HepG2 (cell line): ENCODE data around the gene GSK3B. TPM values are rescaled to one million over a fixed set of nuclear protein-coding genes. Genes with fewer than 3 reads are reported as not detected.

Experiments used
- ATAC-seq: fragments of 200-7000 bp; cut with Tn5 transposase; 3 replicates; pipeline ENCODE4 v1.9.1; 2020; ENCODE audit warnings: mild to moderate bottlenecking, moderate library complexity
- BruUV-seq: library from RNA; stranded (reverse); fragments of 400-500 nt; replicated peaks from 2 replicates; lab custom pipeline; 2021; lab: Mats Ljungman, UMichigan
- CTCF ChIA-PET: fragments of 300-600 bp; formaldehyde crosslinking; extraction: SDS; loops from one replicate; lab custom pipeline; 2021; ENCODE audit warnings: low total read pairs, inconsistent platforms, low intra/inter-chr PET ratio; lab: Yijun Ruan, JAX
- POLR2A ChIA-PET: fragments of 350-600 bp; sonication (Branson Sonifier 250); formaldehyde crosslinking; loops from one replicate; lab custom pipeline; 2020; ENCODE audit warnings: antibody characterized with exemption, inconsistent platforms; lab: Yijun Ruan, JAX
- DNase-seq: peaks from one replicate; pipeline ENCODE4 v3.0.0-alpha.2; 2015; ENCODE audit warnings: low spot score
- FAIRE-seq: peaks from 3 replicates; lab custom pipeline; 2011; peaks lifted over from hg19 to GRCh38; lab: Jason Lieb, UNC
- H2AFZ ChIP-seq: one replicate; pipeline ENCODE4 v1.6.1; 2011; ENCODE audit warnings: low read length, inconsistent platforms
- H3K27ac ChIP-seq: fragments of 300-600 bp; 3 replicates; pipeline ENCODE4 v1.8.0; 2011; ENCODE audit warnings: mixed run types, mild to moderate bottlenecking, mixed read lengths, low read length, inconsistent platforms; ENCODE audit not compliant: insufficient read depth; ENCODE audit errors: extremely low read length
- H3K27me3 ChIP-seq, 2 experiments: fragments of 200-600 bp in 1 of 2; 2 replicates in 1 of 2; 3 replicates in 1 of 2; pipeline versions ENCODE4 v1.6.0 to v1.8.0; 2011; ENCODE audit warnings: low read length in 2 of 2, mild to moderate bottlenecking in 2 of 2, moderate library complexity in 2 of 2, inconsistent platforms in 1 of 2; ENCODE audit not compliant: insufficient read depth in 2 of 2, control insufficient read depth in 1 of 2
- H3K36me3 ChIP-seq, 2 experiments: fragments of 200-600 bp in 1 of 2; replicated peaks in 1 of 2; 2 replicates in 1 of 2; 3 replicates in 1 of 2; pipeline versions ENCODE4 v1.5.1 to v1.8.0; 2011; ENCODE audit warnings: low read length in 2 of 2, inconsistent platforms in 1 of 2; ENCODE audit not compliant: insufficient read depth in 2 of 2, control insufficient read depth in 1 of 2
- H3K4me1 ChIP-seq: 2 replicates; pipeline ENCODE4 v1.5.1; 2012; ENCODE audit warnings: low read length, inconsistent platforms; ENCODE audit not compliant: insufficient read depth
- H3K4me2 ChIP-seq: 2 replicates; pipeline ENCODE4 v1.6.0; 2011; ENCODE audit warnings: low read depth, low read length, inconsistent platforms
- H3K4me3 ChIP-seq, 3 experiments: fragments of 200-600 bp in 1 of 3; sonication (generic), shearing (Covaris generic) in 1 of 3; replicated peaks in 1 of 3; 2 replicates each; pipeline ENCODE4 v1.5.1; 2011 to 2016; ENCODE audit warnings: low read length in 3 of 3, inconsistent platforms in 2 of 3, low read depth in 2 of 3, mild to moderate bottlenecking in 2 of 3, control low read depth in 1 of 3, mixed read lengths in 1 of 3; ENCODE audit not compliant: insufficient read depth in 1 of 3
- H3K79me2 ChIP-seq: one replicate; pipeline ENCODE4 v1.6.1; 2011; ENCODE audit warnings: low read length, inconsistent platforms; ENCODE audit not compliant: insufficient read depth
- H3K9ac ChIP-seq: 2 replicates; pipeline ENCODE4 v1.6.0; 2011; ENCODE audit warnings: mild to moderate bottlenecking, low read depth, low read length, inconsistent platforms; ENCODE audit not compliant: insufficient read depth
- H3K9me3 ChIP-seq: 2 replicates; pipeline ENCODE4 v1.5.1; 2012; ENCODE audit warnings: mild to moderate bottlenecking, low read length
- H4K20me1 ChIP-seq: 2 replicates; pipeline ENCODE4 v1.6.0; 2011; ENCODE audit warnings: inconsistent platforms, mild to moderate bottlenecking, low read length, moderate library complexity; ENCODE audit not compliant: insufficient read depth
- RBM22 ChIP-seq: fragments of 200-400 bp; formaldehyde crosslinking; optimal IDR thresholded peaks from 2 replicates; pipeline ENCODE3; 2017; ENCODE audit warnings: mild to moderate bottlenecking, low read length, moderate library complexity
- SATB2 ChIP-seq: sonication (generic); formaldehyde crosslinking; IDR thresholded peaks from 2 replicates; pipeline ENCODE4 v1.5.0; 2020; ENCODE audit warnings: missing genetic modification reagents
- WGBS: methylation state at CpG from one replicate; pipeline ENCODE4 v1.1.6; 2017; ENCODE audit warnings: low lambda C conversion rate; 5-methylcytosine and 5-hydroxymethylcytosine counted together
- in situ Hi-C: cut with HindIII; loops from 2 replicates; pipeline ENCODE4 v1.10.0; 2017; ENCODE audit warnings: low pct_unique_long_range_greater_than_20kb; ENCODE audit not compliant: extremely low pct_ligation_motif_present
- intact Hi-C: fragments of 100-400 bp; cut with micrococcal nuclease; formaldehyde crosslinking; loops from one replicate; pipeline ENCODE4 v1.10.0; 2022; ENCODE audit not compliant: unreplicated experiment
- polyA plus RNA-seq, 8 experiments: library from polyadenylated mRNA; depleted of rRNA in 3 of 8; stranded (reverse) in 7 of 8; unstranded in 1 of 8; fragments of >200 nt; fragmentation: Illumina TruSeq in 4 of 8; extraction: Trizol in 4 of 8; gene quantifications; 2 replicates each; pipeline versions ENCODE4 v1.2.1 to v1.2.3, GENCODE V29; 2011 to 2016; ENCODE audit warnings: low read depth in 4 of 8, missing spikeins in 1 of 8, mixed read lengths in 1 of 8; ENCODE audit not compliant: insufficient read depth in 1 of 8
- total RNA-seq, 5 experiments: library from RNA; depleted of rRNA; stranded (reverse); fragments of >200 nt; fragmentation: Illumina TruSeq; extraction: Trizol; gene quantifications; 2 replicates each; pipeline ENCODE4 v1.2.3, GENCODE V29; 2016; ENCODE audit warnings: low read depth in 1 of 5
- TF ChIP-seq, protein P1 (sequence below): sonication (generic); formaldehyde crosslinking; IDR thresholded peaks from 2 replicates; pipeline ENCODE4 v1.4.0; 2020; ENCODE audit warnings: missing genetic modification reagents
- TF ChIP-seq, protein P2 (sequence below): IDR thresholded peaks from 2 replicates; pipeline ENCODE4 v1.6.1; 2016; ENCODE audit warnings: low read depth
- TF ChIP-seq, protein P3 (sequence below): sonication (generic); formaldehyde crosslinking; IDR thresholded peaks from 2 replicates; pipeline ENCODE4 v1.4.0; 2020; ENCODE audit warnings: mild to moderate bottlenecking, missing genetic modification reagents
- TF ChIP-seq, protein P4 (sequence below): sonication (generic); formaldehyde crosslinking; IDR thresholded peaks from 2 replicates; pipeline ENCODE4 v1.4.0; 2020; ENCODE audit warnings: low read depth, missing genetic modification reagents

The GSK3B gene
- total and polyA plus RNA-seq, 2 of the 13 experiments (the other 11 are each of a cell fraction or from before 2014, with no cell fraction given): 22.3 to 30.1 TPM

DNA sequence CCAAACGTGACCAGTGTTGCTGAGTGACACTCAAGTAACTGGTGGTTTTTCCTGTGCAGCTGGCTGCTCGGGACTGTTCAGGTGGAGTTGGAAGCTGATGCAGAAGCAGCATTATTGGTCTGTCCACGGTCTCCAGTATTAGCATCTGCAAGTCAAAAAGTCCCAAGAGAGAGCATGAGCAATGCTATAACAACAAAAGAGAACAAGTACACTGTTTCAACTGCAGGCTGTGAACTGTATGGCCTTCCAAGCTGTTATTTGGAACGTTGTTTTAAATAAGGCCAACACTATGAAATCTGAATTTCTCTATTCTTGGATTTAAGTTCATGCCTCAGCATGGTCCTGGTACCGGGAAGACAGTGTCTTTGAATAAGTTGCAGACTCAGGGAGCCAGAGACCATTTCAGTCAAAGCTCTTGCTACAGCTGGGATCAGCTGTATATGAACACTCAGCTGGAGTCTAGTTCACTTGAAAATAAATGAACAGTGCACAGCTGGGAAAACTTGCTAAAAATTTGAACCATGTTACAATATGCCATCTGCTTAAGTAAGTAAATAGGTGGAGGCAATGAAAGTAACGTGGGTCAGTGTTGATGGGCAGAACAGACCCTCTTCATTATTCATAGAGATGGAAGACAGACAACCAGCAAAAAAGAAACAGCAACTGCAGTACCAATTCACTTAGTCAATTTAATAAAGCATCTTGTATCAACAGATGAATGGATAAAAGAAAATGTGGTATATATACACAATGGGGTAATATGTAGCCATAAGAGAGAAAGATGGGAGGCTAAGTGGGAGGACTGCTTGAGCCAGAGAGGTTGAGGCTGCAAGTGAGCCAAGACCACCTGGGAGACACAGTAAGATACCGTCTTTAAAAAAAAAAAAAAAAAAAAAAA is 267.3 kb downstream of the GSK3B start:
- Histone ChIP-seq H3K27me3 (no peaks in the 10 kb centered on the region), H3K79me2 (no peaks in the 10 kb centered on the region), H4K20me1 (no peaks in the 10 kb centered on the region), H3K4me2 (no peak overlapping the region), H3K4me3 (no peak overlapping the region), H3K27ac (peak overlapping the region; percentile 55), H3K9me3 (no peaks in the 10 kb centered on the region), H3K9ac (no peak overlapping the region), H3K36me3 (peaks cover 1 to 6% of the 10 kb centered on the region in 2 experiments; a peak in 2 of 5 replicates), H3K4me1 (peaks cover 28% of the 10 kb centered on the region), H2AFZ (no peak overlapping the region)
- BruUV-seq: no TSS peak
- no peak for ATAC-seq
- FAIRE-seq: no peak
- DNase-seq: no peak
- POLR2A ChIA-PET: no interaction called here
- in situ Hi-C loops: no loop called here
- 95% methylated on average over 7 of the region's 7 CpGs for WGBS
- TF ChIP-seq, protein P1, sequence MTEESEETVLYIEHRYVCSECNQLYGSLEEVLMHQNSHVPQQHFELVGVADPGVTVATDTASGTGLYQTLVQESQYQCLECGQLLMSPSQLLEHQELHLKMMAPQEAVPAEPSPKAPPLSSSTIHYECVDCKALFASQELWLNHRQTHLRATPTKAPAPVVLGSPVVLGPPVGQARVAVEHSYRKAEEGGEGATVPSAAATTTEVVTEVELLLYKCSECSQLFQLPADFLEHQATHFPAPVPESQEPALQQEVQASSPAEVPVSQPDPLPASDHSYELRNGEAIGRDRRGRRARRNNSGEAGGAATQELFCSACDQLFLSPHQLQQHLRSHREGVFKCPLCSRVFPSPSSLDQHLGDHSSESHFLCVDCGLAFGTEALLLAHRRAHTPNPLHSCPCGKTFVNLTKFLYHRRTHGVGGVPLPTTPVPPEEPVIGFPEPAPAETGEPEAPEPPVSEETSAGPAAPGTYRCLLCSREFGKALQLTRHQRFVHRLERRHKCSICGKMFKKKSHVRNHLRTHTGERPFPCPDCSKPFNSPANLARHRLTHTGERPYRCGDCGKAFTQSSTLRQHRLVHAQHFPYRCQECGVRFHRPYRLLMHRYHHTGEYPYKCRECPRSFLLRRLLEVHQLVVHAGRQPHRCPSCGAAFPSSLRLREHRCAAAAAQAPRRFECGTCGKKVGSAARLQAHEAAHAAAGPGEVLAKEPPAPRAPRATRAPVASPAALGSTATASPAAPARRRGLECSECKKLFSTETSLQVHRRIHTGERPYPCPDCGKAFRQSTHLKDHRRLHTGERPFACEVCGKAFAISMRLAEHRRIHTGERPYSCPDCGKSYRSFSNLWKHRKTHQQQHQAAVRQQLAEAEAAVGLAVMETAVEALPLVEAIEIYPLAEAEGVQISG (CRISPR knock-in tag): no peak
- peak; percentile 25 for TF ChIP-seq RBM22
- CTCF ChIA-PET: no interaction called here
- intact Hi-C loops: no loop called here

DNA sequence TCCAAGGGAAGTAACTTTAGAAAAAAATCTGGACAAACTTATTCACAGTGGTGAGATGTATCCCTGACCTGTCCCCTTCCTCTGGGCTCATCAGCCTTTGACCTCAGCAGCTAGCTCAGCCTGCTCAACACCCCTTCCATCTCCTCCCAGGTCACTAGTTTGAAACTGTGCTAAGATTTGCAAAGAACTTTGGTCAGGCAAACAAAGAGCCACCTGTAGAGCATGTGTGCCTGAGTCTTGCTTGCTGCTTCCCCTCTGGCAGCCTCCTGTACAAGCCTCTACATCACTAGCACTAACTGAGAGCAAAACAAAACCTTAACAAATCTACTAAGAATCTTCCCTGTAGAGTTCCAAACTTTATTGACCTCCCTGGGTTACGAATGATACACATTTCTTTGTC is 268.4 kb downstream of the GSK3B start:
- peak; percentile 99 for FAIRE-seq
- in situ Hi-C loops: no loop called here
- Histone ChIP-seq H3K27ac (peak overlapping the region; percentile 55), H4K20me1 (no peaks in the 10 kb centered on the region), H3K36me3 (peaks cover 1 to 6% of the 10 kb centered on the region in 2 experiments; a peak in 2 of 5 replicates), H3K4me1 (peaks cover 32% of the 10 kb centered on the region), H3K79me2 (no peaks in the 10 kb centered on the region), H3K27me3 (no peaks in the 10 kb centered on the region), H3K4me3 (no peak overlapping the region), H2AFZ (no peak overlapping the region), H3K4me2 (peak overlapping the region; percentile 18; the same call in 1 of the 2 replicates), H3K9ac (no peak overlapping the region), H3K9me3 (no peaks in the 10 kb centered on the region)
- intact Hi-C loops: no loop called here
- peak; percentile 64 for DNase-seq
- ATAC-seq: peak; percentile 97
- no TSS peak for BruUV-seq
- ChIA-PET CTCF (no interaction called here), POLR2A (interaction anchor here (1.0 kb wide), 1 partner anchor 327 kb away, joined by 4 read pairs; the partner anchor contains the start of gene TIMMDC1)
- 21% methylated on average over 1 of the region's 1 CpG for WGBS
- TF ChIP-seq, protein P2, sequence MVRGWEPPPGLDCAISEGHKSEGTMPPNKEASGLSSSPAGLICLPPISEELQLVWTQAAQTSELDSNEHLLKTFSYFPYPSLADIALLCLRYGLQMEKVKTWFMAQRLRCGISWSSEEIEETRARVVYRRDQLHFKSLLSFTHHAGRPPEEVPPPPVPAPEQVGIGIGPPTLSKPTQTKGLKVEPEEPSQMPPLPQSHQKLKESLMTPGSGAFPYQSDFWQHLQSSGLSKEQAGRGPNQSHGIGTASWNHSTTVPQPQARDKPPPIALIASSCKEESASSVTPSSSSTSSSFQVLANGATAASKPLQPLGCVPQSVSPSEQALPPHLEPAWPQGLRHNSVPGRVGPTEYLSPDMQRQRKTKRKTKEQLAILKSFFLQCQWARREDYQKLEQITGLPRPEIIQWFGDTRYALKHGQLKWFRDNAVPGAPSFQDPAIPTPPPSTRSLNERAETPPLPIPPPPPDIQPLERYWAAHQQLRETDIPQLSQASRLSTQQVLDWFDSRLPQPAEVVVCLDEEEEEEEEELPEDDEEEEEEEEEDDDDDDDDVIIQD (CRISPR knock-in tag): peak; percentile 73; the same call in 1 of the 2 replicates
- TF ChIP-seq SATB2 (CRISPR knock-in tag): no peak
- TF ChIP-seq, protein P3, sequence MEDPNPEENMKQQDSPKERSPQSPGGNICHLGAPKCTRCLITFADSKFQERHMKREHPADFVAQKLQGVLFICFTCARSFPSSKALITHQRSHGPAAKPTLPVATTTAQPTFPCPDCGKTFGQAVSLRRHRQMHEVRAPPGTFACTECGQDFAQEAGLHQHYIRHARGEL (CRISPR knock-in tag): no peak
- TF ChIP-seq, protein P4, sequence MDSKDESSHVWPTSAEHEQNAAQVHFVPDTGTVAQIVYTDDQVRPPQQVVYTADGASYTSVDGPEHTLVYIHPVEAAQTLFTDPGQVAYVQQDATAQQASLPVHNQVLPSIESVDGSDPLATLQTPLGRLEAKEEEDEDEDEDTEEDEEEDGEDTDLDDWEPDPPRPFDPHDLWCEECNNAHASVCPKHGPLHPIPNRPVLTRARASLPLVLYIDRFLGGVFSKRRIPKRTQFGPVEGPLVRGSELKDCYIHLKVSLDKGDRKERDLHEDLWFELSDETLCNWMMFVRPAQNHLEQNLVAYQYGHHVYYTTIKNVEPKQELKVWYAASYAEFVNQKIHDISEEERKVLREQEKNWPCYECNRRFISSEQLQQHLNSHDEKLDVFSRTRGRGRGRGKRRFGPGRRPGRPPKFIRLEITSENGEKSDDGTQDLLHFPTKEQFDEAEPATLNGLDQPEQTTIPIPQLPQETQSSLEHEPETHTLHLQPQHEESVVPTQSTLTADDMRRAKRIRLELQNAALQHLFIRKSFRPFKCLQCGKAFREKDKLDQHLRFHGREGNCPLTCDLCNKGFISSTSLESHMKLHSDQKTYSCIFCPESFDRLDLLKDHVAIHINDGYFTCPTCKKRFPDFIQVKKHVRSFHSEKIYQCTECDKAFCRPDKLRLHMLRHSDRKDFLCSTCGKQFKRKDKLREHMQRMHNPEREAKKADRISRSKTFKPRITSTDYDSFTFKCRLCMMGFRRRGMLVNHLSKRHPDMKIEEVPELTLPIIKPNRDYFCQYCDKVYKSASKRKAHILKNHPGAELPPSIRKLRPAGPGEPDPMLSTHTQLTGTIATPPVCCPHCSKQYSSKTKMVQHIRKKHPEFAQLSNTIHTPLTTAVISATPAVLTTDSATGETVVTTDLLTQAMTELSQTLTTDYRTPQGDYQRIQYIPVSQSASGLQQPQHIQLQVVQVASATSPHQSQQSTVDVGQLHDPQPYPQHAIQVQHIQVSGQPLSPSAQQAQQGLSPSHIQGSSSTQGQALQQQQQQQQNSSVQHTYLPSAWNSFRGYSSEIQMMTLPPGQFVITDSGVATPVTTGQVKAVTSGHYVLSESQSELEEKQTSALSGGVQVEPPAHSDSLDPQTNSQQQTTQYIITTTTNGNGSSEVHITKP (CRISPR knock-in tag): no peak
